Stimulated activated CD4-positive, alpha-beta T cell treated with anti-CD3 and anti-CD28 coated beads, TNF-alpha, amount 100 ng/mL, for 24 hours (primary cell): ENCODE data around the gene BCAN.
A peak's percentile ranks its signal among the peaks of the same experiment; 100 is the strongest.
"Not testable (repeated sequence)": the region's sequence is repeated elsewhere in the genome, so short reads cannot be mapped to it uniquely, and the experiment has no call there.

Experiments
- DNase-seq, 3 experiments: peaks; one replicate each; pipeline ENCODE4 v3.0.0-alpha.2; 2020; ENCODE audit warnings: low read depth in 3 of 3

The BCAN gene

GRCh38 chr1:156618853-156619581 lies 22.9 kb upstream of the BCAN start, which contains the start of gene HAPLN2:
Gene HAPLN2, plus strand, starts transcription at chr1:156619415. Its CDS starts 4,076 bp downstream, at chr1:156623491.
- DNase-seq = no peak

- no peak for DNase-seq
Observed at GRCh38 chr1:156619582-156619955, 22.3 kb upstream of the BCAN start.

GRCh38 chr1:156622581-156623297 lies 19.2 kb upstream of the BCAN start:
- no peak for DNase-seq

GRCh38 chr1:156623946-156624813 lies 17.7 kb upstream of the BCAN start:
- DNase-seq = peak in 1 of 3 experiments; percentile 45

GRCh38 chr1:156624814-156625435 lies 17.0 kb upstream of the BCAN start:
- DNase-seq = no peak

- peak in 2 of 3 experiments; percentile 45 to 56 for DNase-seq
Observed at GRCh38 chr1:156625436-156626078, 16.4 kb upstream of the BCAN start.

- DNase-seq = no peak
Observed at GRCh38 chr1:156626079-156626438, 15.9 kb upstream of the BCAN start.

GRCh38 chr1:156627313-156627880 lies 14.5 kb upstream of the BCAN start:
- no peak for DNase-seq

- DNase-seq = no peak
Observed at GRCh38 chr1:156629823-156630449, 12.0 kb upstream of the BCAN start.

GRCh38 chr1:156631152-156631551 lies 10.8 kb upstream of the BCAN start:
- DNase-seq = not testable (repeated sequence)

GRCh38 chr1:156632355-156632754 lies 9.6 kb upstream of the BCAN start:
- DNase-seq = no peak

- no peak for DNase-seq
Observed at GRCh38 chr1:156638189-156638985, 3.5 kb upstream of the BCAN start.

- no peak for DNase-seq
Observed at GRCh38 chr1:156639601-156640101, 2.3 kb upstream of the BCAN start.

GRCh38 chr1:156640842-156641706 lies 843 bp upstream of the BCAN start:
- DNase-seq = no peak

GRCh38 chr1:156642265-156643048 lies 540 bp downstream of the BCAN start:
- no peak for DNase-seq

- no peak for DNase-seq
Observed at GRCh38 chr1:156643049-156643777, 1.3 kb downstream of the BCAN start.

- DNase-seq = no peak
Observed at GRCh38 chr1:156643778-156644092, 1.8 kb downstream of the BCAN start.
